NB4 (cell line): ENCODE data around the gene HYAL3.

ENCODE experiments used
- POLR2A ChIP-seq: IDR thresholded peaks from 2 replicates; pipeline ENCODE4 v1.6.1; 2011; ENCODE audit warnings: mild to moderate bottlenecking; ENCODE audit not compliant: insufficient read length; ENCODE audit errors: extremely low read depth
- TF ChIP-seq, protein P1 (sequence below): IDR thresholded peaks from one replicate; pipeline ENCODE4 v1.5.1; 2012; ENCODE audit warnings: low read depth, low read length
- TF ChIP-seq, protein P2 (sequence below): IDR thresholded peaks from 2 replicates; pipeline ENCODE4 v1.6.1; 2011; ENCODE audit warnings: low read depth, low read length

DNA sequence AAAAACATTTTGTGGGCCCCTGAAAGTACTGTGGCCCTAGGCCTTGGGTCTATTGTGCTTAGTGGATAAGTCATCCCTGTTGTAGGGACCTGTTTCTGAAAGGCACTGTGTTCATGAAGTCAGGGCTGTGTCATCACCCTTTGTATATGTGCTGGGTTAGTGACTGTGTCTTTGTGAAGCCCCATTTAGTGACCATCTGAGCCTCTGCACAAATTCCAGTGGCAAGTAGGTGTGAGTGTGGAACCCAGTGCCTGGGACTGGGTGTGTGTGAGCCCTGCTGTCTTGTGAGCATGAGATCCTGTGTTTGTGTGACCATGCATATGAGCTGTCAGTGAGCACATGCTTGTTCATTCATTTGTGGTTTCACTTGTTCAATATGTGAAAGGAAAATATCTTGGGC lies 5.4 kb upstream of the HYAL3 start:
- TF ChIP-seq, protein P1, sequence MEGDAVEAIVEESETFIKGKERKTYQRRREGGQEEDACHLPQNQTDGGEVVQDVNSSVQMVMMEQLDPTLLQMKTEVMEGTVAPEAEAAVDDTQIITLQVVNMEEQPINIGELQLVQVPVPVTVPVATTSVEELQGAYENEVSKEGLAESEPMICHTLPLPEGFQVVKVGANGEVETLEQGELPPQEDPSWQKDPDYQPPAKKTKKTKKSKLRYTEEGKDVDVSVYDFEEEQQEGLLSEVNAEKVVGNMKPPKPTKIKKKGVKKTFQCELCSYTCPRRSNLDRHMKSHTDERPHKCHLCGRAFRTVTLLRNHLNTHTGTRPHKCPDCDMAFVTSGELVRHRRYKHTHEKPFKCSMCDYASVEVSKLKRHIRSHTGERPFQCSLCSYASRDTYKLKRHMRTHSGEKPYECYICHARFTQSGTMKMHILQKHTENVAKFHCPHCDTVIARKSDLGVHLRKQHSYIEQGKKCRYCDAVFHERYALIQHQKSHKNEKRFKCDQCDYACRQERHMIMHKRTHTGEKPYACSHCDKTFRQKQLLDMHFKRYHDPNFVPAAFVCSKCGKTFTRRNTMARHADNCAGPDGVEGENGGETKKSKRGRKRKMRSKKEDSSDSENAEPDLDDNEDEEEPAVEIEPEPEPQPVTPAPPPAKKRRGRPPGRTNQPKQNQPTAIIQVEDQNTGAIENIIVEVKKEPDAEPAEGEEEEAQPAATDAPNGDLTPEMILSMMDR, result no peak
- no peak for TF ChIP-seq POLR2A
- TF ChIP-seq, protein P2, sequence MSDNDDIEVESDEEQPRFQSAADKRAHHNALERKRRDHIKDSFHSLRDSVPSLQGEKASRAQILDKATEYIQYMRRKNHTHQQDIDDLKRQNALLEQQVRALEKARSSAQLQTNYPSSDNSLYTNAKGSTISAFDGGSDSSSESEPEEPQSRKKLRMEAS, result no peak
